ENCODE data around the gene KCTD3. TPM values are rescaled to one million over a fixed set of nuclear protein-coding genes. Genes with fewer than 3 reads are reported as not detected.

Gene KCTD3
- total RNA-seq, result 1 to 10 TPM in 1 of 2 donors, under 1 TPM in 1; 0.59 to 6.5 TPM

DNA sequence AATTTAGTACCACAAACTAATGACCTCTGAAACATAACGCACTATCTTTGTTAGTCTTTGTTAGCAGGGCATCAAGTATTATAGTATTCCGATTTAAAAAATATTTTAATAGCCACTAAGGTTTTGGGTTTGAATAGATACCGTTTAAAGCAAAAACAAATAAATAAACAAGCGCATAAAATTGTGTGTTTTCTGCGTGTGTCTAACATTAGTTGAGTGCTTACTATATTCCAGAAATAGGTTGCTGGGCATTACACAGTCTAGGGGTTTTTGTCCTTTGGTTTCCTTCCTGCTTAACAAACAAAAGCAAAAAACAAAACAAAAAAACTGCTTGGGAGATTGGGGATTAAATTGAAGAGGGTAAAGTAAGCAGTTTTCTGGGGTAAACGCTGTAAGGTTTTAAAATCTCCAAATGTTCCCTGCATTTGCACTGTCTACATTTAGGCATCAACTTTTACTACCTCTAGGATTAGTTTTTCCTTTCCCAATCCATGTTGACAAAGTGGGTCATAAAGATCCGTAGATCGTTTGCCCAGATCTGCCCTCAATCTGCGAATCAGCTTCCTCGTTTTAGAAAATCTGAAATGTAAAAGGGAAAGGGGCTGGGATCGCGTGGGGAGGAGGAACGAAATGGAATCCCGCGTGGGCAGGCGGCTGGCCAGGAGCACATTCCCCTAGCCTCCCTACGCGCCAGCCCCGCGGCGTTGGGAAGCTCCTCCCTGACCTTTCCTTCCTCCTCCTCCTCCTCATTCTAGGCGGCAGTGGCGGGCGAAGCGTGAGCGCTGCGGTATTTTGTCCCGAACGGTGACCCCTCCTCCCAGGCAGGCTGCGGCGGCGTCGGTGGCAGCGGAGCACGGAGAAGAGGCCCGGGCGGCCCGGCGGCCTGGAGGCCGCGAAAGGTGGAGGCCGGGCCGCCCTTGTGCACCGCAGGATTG, at the start of gene KCTD3:
Gene KCTD3, plus strand, starts transcription at position 749 of the 935 bp plus-strand sequence. CDS start 382 bp downstream, outside the sequence.
- H3K27ac Mint-ChIP-seq, result peak within 1 kb of the TSS; percentile 63 to 81
- ATAC-seq, result peak; percentile 59 to 70
- no peaks in the 10 kb centered on the region for H3K9me3 Mint-ChIP-seq
- H3K36me3 Mint-ChIP-seq, result peaks cover under 1 to 6% of the 10 kb centered on the region in 2 donors
- peak; percentile 51 to 55 for DNase-seq (ENCODE audit: low spot score in 2 of 2)

- ATAC-seq (no peak), DNase-seq (ENCODE audit: low spot score in 2 of 2) (no peak)
- Mint-ChIP-seq H3K27ac (peak overlapping the region in 1 of 2 donors; percentile 31), H3K9me3 (no peaks in the 10 kb centered on the region), H3K36me3 (no peaks in the 10 kb centered on the region)
Observed at GRCh38 chr1:215517441-215517891, 49.6 kb upstream of the KCTD3 start.

DNA sequence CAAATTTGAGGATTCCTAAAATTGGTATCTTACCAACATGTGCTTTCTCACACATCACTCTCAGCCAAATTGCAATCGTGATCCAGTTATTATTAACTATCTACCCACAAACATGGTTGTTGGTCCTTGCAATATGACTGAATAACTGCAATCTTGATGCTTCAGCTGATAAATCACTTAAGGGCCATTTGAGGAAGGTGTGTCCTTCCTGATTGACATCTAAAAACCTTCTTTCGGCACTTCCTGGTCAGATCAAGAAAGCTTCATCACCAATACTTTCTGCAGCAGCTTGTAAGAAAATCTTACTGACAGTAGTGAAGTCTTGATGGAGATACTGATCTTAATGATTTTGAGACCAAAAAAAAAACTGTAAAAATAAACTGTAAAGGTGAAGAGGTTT, 48.5 kb upstream of the KCTD3 start:
- ATAC-seq (no peak), DNase-seq (ENCODE audit: low spot score in 2 of 2) (no peak)
- no peak overlapping the region for H3K27ac Mint-ChIP-seq
- H3K9me3 Mint-ChIP-seq, result no peaks in the 10 kb centered on the region
- H3K36me3 Mint-ChIP-seq, result no peaks in the 10 kb centered on the region

DNA sequence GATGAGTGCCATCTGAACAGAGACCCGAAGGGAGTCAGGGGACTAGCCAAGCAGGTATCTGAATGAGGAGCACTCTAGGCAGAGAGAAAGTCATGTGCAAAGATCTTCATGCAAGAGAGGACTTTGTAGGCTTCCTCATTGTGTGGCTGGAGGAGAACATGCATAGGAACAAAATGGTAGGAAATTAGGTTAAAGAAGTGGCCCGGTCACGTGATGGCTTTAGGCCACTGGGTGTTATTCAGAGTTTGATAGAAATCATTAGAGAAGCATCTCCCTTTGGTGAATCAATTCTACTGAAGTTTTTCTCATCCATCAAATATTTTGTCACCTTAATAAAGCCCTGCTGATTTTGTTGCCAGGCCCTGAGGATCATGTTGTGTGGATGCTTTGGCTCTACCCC, 45.8 kb upstream of the KCTD3 start:
- no peak for DNase-seq (ENCODE audit: low spot score in 2 of 2)
- H3K9me3 Mint-ChIP-seq, result no peaks in the 10 kb centered on the region
- H3K36me3 Mint-ChIP-seq, result no peaks in the 10 kb centered on the region
- ATAC-seq, result no peak
- H3K27ac Mint-ChIP-seq, result no peak overlapping the region

GRCh38 chr1:215523128-215523861, 43.8 kb upstream of the KCTD3 start:
- ATAC-seq (no peak), DNase-seq (ENCODE audit: low spot score in 2 of 2) (no peak)
- Mint-ChIP-seq H3K36me3 (no peaks in the 10 kb centered on the region), H3K27ac (no peak overlapping the region), H3K9me3 (no peaks in the 10 kb centered on the region)

- ATAC-seq, result no peak
Observed at GRCh38 chr1:215523906-215524305, 43.2 kb upstream of the KCTD3 start.

DNA sequence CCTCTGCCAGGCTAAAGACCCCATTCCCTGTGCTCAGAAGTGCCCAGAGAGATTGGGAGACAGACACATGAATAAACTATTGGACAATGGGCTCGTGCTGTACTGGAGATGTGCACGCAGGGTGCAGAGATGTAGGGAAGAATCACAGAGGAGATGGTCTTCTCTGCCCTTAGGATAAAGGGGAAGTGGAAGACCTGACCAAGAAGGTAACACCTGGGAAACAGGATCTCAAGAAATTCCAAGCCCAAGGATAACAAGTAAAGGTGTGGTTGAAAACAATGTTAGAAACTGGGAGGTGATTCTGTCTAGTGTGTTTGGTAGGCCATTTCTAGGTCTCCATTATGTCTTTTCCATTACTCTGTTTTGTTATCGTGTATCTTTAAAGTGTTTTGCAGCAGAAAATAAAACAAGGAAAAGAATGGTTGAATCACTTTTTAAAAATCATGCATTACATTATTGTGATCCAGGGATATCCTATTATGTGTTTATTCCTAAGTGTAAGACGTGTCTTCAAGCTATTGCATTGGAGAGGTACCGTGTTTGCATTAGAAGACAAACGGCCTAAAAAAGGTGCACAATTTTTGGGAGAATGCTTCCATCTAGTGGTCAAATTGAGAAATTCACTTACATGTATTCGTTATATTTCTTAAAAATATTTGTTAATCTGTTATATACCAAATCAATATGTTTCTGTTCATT, 40.8 kb upstream of the KCTD3 start:
- no peaks in the 10 kb centered on the region for H3K9me3 Mint-ChIP-seq
- H3K36me3 Mint-ChIP-seq, result no peaks in the 10 kb centered on the region
- H3K27ac Mint-ChIP-seq, result no peak overlapping the region
- DNase-seq (ENCODE audit: low spot score in 2 of 2) (no peak), ATAC-seq (peak in 1 of 2 donors; percentile 46)

More at GRCh38 chr1:215523906-215524305, 43.2 kb upstream of the KCTD3 start:
- no peaks in the 10 kb centered on the region for H3K9me3 Mint-ChIP-seq
- no peaks in the 10 kb centered on the region for H3K36me3 Mint-ChIP-seq
- H3K27ac Mint-ChIP-seq, result no peak overlapping the region
- DNase-seq (ENCODE audit: low spot score in 2 of 2), result no peak

- Mint-ChIP-seq H3K36me3 (no peaks in the 10 kb centered on the region), H3K9me3 (no peaks in the 10 kb centered on the region), H3K27ac (no peak overlapping the region)
- ATAC-seq (no peak), DNase-seq (ENCODE audit: low spot score in 2 of 2) (no peak)
Observed at GRCh38 chr1:215526846-215527151, 40.3 kb upstream of the KCTD3 start.

DNA sequence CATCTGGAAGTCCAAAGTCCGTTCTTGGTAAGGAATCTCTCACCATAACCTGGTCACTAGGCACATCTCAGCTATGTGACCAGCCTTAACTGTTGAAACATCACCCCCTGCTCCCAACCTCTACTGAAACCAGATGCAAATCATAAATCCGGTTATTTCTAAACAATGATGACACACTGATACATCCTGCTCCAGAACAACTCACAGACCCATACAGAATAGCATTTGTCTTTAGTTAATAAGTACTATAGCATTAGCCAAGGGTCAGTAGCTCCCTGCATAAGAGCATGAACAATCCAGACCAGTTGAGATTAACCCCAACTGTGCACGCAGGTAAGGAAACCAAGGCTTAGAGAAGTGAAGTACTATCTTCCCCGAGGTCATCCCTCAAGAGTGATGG, 38.0 kb upstream of the KCTD3 start:
- DNase-seq (ENCODE audit: low spot score in 2 of 2) (no peak), ATAC-seq (no peak)
- Mint-ChIP-seq H3K36me3 (no peaks in the 10 kb centered on the region), H3K27ac (no peak overlapping the region), H3K9me3 (no peaks in the 10 kb centered on the region)

DNA sequence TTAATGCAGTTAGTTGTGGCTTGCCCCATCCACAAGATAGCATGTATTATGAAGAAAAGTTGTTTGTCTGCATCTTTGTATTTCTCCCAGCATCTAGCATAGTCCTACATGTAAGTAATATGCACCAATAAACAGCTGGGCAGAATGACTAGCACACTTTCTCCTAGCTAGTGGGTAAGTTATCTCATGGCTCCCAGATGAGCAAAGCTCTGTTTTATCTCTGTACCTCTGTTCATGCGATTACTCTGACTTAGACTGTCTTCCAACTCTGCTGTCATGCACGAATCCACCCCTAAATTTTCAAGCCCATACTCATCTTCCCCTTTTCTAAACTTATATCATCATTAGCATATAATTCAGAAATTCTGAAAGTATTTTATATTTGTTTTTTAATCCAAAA, 37.5 kb upstream of the KCTD3 start:
- DNase-seq (ENCODE audit: low spot score in 2 of 2) (no peak), ATAC-seq (no peak)
- Mint-ChIP-seq H3K27ac (no peak overlapping the region), H3K36me3 (no peaks in the 10 kb centered on the region), H3K9me3 (no peaks in the 10 kb centered on the region)

- H3K36me3 Mint-ChIP-seq, result no peaks in the 10 kb centered on the region
- H3K9me3 Mint-ChIP-seq, result no peaks in the 10 kb centered on the region
- no peak overlapping the region for H3K27ac Mint-ChIP-seq
- DNase-seq (ENCODE audit: low spot score in 2 of 2), result no peak
- ATAC-seq, result no peak
Observed at GRCh38 chr1:215530401-215530984, 36.6 kb upstream of the KCTD3 start.

DNA sequence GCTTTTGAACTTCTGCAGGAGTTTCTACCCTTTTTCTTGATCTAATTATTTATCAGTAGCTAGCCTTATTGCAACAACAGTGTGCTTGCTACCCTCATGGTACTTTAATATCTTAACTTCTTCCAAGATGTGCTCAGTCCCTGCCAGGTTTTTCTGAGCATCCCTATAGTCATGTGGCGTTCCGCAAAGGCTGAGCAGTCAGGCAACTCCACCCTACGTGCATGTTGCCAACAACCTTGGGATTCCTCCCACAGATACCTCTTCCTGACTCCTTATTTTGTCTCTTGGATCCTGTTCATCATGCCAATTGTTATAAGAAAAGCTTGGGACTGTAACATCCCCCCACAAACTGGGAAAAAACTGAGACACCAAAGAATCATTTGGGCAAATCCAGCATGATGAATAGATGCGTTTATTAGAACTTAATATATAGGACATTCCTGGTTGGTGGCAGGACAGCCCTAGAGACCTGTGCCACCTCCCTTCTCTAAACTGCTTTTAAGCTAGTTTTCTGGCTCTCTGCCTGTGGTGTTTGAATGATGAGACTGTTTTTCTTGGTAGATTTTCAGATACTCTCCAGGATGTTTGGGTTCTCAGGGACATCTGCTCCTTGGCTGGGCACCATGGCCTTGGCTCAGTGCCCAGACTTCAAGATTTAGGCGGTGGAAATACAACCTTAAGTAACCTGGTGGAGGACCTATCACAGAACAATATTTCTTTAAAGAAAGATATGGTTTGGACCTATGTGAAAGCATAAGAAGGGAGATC, 27.1 kb upstream of the KCTD3 start:
- DNase-seq (ENCODE audit: low spot score in 2 of 2) (no peak), ATAC-seq (no peak)
- peaks cover 0 to 6% of the 10 kb centered on the region in 2 donors for H3K9me3 Mint-ChIP-seq
- no peaks in the 10 kb centered on the region for H3K36me3 Mint-ChIP-seq
- H3K27ac Mint-ChIP-seq, result no peak overlapping the region

DNA sequence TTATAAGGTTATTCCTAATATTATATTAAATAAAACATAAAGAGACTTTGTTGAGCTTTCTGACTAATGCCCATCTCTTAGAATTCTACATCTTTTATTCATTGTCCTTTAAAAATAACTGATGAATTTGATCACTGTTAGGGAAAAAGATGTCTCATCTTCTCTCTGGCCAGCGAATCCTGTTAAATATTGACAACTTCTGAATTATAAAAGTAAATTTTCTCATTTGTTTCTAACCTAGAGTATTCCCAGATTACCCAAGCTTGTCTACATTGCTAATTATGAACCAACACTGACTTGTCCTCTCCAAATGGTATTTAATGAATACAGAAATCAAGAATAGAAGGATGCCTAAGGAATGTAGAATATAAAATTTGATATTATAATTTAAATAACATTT, 24.8 kb upstream of the KCTD3 start:
- DNase-seq (ENCODE audit: low spot score in 2 of 2) (no peak), ATAC-seq (no peak)
- peaks cover 0 to 6% of the 10 kb centered on the region in 2 donors for H3K9me3 Mint-ChIP-seq
- no peaks in the 10 kb centered on the region for H3K36me3 Mint-ChIP-seq
- H3K27ac Mint-ChIP-seq, result no peak overlapping the region

DNA sequence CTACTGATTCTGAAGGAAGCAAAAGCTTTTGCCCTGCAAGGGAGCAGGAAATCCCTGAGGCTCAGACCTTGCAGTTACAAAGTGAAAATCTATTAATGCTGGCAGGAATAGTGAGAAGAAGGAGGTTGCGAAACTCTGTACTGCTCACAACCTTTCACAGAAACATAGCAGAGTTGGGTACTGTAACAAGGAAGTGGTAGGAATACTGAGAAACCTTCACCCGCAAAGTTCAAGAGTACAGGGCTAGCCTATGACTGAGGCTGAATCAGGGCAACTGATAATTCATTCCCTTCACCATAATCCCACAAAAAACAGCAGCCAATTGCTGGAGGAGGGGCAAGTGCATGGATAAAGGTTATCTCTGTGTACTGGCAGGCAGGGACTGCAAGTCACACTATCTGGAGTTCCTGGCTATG, 23.9 kb upstream of the KCTD3 start:
- Mint-ChIP-seq H3K9me3 (peaks cover 0 to 6% of the 10 kb centered on the region in 2 donors), H3K27ac (no peak overlapping the region), H3K36me3 (no peaks in the 10 kb centered on the region)
- ATAC-seq, result peak; percentile 37 to 44
- no peak for DNase-seq (ENCODE audit: low spot score in 2 of 2)

- H3K36me3 Mint-ChIP-seq, result no peaks in the 10 kb centered on the region
- H3K27ac Mint-ChIP-seq, result no peak overlapping the region
- peaks cover 0 to 6% of the 10 kb centered on the region in 2 donors for H3K9me3 Mint-ChIP-seq
- no peak for DNase-seq (ENCODE audit: low spot score in 2 of 2)
- ATAC-seq, result no peak
Observed at GRCh38 chr1:215543806-215544205, 23.3 kb upstream of the KCTD3 start.

GRCh38 chr1:215544566-215544965, 22.5 kb upstream of the KCTD3 start:
- no peak for DNase-seq (ENCODE audit: low spot score in 2 of 2)
- Mint-ChIP-seq H3K9me3 (peaks cover 0 to 6% of the 10 kb centered on the region in 2 donors), H3K36me3 (no peaks in the 10 kb centered on the region), H3K27ac (no peak overlapping the region)
- no peak for ATAC-seq
